PC-3 (cell line): ENCODE data around the gene SEMA3B. TPM values are rescaled to one million over a fixed set of nuclear protein-coding genes. Genes with fewer than 3 reads are reported as not detected.

ENCODE experiments used
- ATAC-seq: fragments of 200-7000 bp; cut with Tn5 transposase; 2 replicates; pipeline ENCODE4 v1.9.1; 2020; ENCODE audit warnings: mild to moderate bottlenecking, moderate library complexity
- BruUV-seq: library from RNA; stranded (reverse); fragments of 400-500 nt; replicated peaks from 2 replicates; lab custom pipeline; 2021; lab: Mats Ljungman, UMichigan
- CTCF ChIA-PET: fragments of 300-600 bp; sonication (Branson Sonifier 250); formaldehyde crosslinking; loops from one replicate; lab custom pipeline; 2022; ENCODE audit warnings: antibody characterized with exemption; lab: Charles Lee
- POLR2A ChIA-PET: fragments of 300-600 bp; sonication (Branson Sonifier 250); formaldehyde crosslinking; loops from one replicate; lab custom pipeline; 2022; ENCODE audit warnings: antibody characterized with exemption; ENCODE audit not compliant: unreplicated experiment; lab: Charles Lee
- DNase-seq: peaks from one replicate; pipeline ENCODE4 v3.0.0-alpha.2; 2015
- H2AFZ ChIP-seq: fragments of 300-600 bp; sonication (generic); 2 replicates; pipeline ENCODE4 v1.6.0; 2016; ENCODE audit warnings: antibody characterized with exemption, low read length
- H3F3A ChIP-seq: fragments of 300-600 bp; sonication (generic); one replicate; pipeline ENCODE4 v1.6.0; 2017; ENCODE audit warnings: antibody characterized with exemption, low read length, control low read depth, mild to moderate bottlenecking; ENCODE audit not compliant: unreplicated experiment
- H3K27ac ChIP-seq: fragments of 300-600 bp; sonication (generic); 2 replicates; pipeline ENCODE4 v1.5.1; 2016; ENCODE audit warnings: mild to moderate bottlenecking, low read length
- H3K27me3 ChIP-seq: fragments of 300-600 bp; sonication (generic); 2 replicates; pipeline ENCODE4 v1.6.1; 2016; ENCODE audit warnings: low read length, mixed read lengths
- H3K36me3 ChIP-seq: fragments of 300-600 bp; sonication (generic); 2 replicates; pipeline ENCODE4 v1.6.1; 2016; ENCODE audit warnings: low read depth, mixed run types, low read length, mixed read lengths
- H3K4me1 ChIP-seq: fragments of 300-600 bp; sonication (generic); 2 replicates; pipeline ENCODE4 v1.5.1; 2016; ENCODE audit warnings: low read length; ENCODE audit not compliant: insufficient read depth
- H3K4me2 ChIP-seq: fragments of 300-600 bp; sonication (generic); 2 replicates; pipeline ENCODE4 v1.6.0; 2016; ENCODE audit warnings: low read length
- H3K4me3 ChIP-seq: fragments of 300-600 bp; sonication (generic); 2 replicates; pipeline ENCODE4 v1.5.1; 2016; ENCODE audit warnings: mild to moderate bottlenecking, low read length, mixed read lengths
- H3K79me2 ChIP-seq: fragments of 300-600 bp; sonication (generic); 2 replicates; pipeline ENCODE4 v1.6.1; 2017; ENCODE audit warnings: low read length, mixed read lengths
- H3K9ac ChIP-seq: fragments of 300-600 bp; sonication (generic); 2 replicates; pipeline ENCODE4 v1.6.0; 2016; ENCODE audit warnings: mild to moderate bottlenecking, low read length
- H3K9me2 ChIP-seq: fragments of 300-600 bp; sonication (generic); replicated peaks from 2 replicates; pipeline ENCODE4 v1.6.1; 2016; ENCODE audit warnings: mixed run types, low read length, mixed read lengths
- H3K9me3 ChIP-seq: fragments of 300-600 bp; sonication (generic); 2 replicates; pipeline ENCODE4 v1.6.1; 2016; ENCODE audit warnings: low read length, mixed read lengths
- H4K20me1 ChIP-seq: fragments of 300-600 bp; sonication (generic); 2 replicates; pipeline ENCODE4 v1.6.1; 2016; ENCODE audit warnings: low read length, mixed read lengths
- CTCF ChIP-seq: fragments of 300-600 bp; sonication (generic); conservative IDR thresholded peaks from 2 replicates; pipeline ENCODE4 v1.5.1; 2017; ENCODE audit warnings: antibody characterized with exemption, low read depth, mild to moderate bottlenecking, low read length
- EZH2 ChIP-seq: fragments of 300-600 bp; sonication (generic); IDR thresholded peaks from one replicate; pipeline ENCODE4 v1.6.1; 2017; ENCODE audit warnings: antibody characterized with exemption, mild to moderate bottlenecking, low read length; ENCODE audit not compliant: unreplicated experiment
- EZH2phosphoT487 ChIP-seq: fragments of 300-600 bp; sonication (generic); IDR thresholded peaks from 2 replicates; pipeline ENCODE4 v1.6.1; 2018; ENCODE audit warnings: mild to moderate bottlenecking, antibody characterized with exemption, low read length, borderline replicate concordance
- intact Hi-C: fragments of 100-400 bp; cut with micrococcal nuclease; formaldehyde crosslinking; loops from 2 replicates; pipeline ENCODE4 v1.9.0; 2023
- total RNA-seq: library from RNA; depleted of rRNA; stranded (reverse); fragments of >200 nt; gene quantifications from 2 replicates; pipeline ENCODE4 v1.2.3, GENCODE V29; 2014

SEMA3B gene
- total RNA-seq, 1 experiment from 2014 or later = 40.1 TPM

DNA sequence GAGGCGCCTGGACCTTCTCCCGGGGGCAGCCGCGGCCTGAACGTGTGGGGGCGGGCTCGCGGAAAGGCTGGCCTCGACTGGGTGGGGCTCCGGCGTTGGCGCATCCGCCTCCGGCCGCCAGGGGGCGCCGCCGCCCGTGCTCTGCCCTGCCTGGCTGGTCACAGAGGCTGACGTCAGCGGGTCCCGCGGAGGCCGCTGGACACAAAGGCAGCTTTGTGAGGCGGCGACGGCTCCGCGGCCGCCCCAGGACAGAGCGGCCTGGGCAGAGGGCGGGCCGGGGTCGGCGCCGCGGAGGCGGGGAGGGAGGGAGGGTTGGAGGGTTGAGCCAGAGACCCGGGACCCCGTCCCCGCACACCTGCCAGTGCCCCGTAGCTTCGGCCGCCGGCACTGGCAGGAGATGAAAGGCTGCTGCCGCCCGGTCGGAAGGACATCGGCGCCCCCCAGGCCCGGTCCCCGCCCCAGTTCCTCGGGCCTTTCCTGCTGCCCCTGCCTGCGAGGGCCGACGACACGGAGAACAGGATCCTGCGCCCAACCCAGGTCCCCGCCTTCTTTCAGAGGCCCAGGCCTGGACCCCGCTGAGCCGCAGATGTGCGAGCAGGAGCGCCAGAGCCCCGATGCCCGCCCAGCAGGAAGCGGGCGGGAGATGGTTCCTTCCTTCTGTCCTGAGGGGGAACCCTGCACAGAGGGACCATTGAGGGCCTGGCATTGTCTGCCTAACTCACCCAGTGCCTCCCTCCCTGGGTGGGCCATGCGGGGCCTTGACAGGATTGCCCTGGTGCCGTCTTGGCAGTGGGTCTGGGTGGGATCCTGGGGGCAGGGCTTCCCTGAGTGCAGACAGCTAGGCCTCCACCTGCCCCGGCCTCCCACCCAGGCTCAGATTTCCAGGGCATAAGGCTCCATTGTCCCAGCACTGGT lies 8.7 kb upstream of the SEMA3B start:
- Histone ChIP-seq H2AFZ (peak overlapping the region; percentile 77), H3K9me3 (no peaks in the 10 kb centered on the region), H3K4me2 (peak overlapping the region; percentile 91), H3K36me3 (peaks cover 15% of the 10 kb centered on the region), H3K9ac (peak overlapping the region; percentile 81), H3K27me3 (no peaks in the 10 kb centered on the region), H3K4me1 (peaks cover 21% of the 10 kb centered on the region), H3F3A (no peaks in the 10 kb centered on the region), H3K79me2 (no peaks in the 10 kb centered on the region), H4K20me1 (no peaks in the 10 kb centered on the region), H3K4me3 (peak overlapping the region; percentile 63), H3K27ac (peak overlapping the region; percentile 58), H3K9me2 (no peaks in the 10 kb centered on the region)
- ChIA-PET POLR2A (interaction anchor here (0.6 kb wide), 1 partner anchor 95 kb away, joined by 3 read pairs; no protein-coding TSS in a partner anchor), CTCF (interaction anchor here (0.5 to 1.1 kb wide), 7 partner anchors 9 to 68 kb away, joined by 3 to 11 read pairs (median 4); partner anchors contain the start of genes GNAI2 and SEMA3B)
- TF ChIP-seq CTCF = peak; percentile 87
- TF ChIP-seq EZH2phosphoT487 = no peak
- TSS peak; percentile 20 for BruUV-seq
- intact Hi-C loops = loop anchor here (1.0 kb wide), 2 partner anchors 8 to 13 kb away; no protein-coding TSS in a partner anchor
- DNase-seq (peak; percentile 94), ATAC-seq (peak; percentile 83)

DNA sequence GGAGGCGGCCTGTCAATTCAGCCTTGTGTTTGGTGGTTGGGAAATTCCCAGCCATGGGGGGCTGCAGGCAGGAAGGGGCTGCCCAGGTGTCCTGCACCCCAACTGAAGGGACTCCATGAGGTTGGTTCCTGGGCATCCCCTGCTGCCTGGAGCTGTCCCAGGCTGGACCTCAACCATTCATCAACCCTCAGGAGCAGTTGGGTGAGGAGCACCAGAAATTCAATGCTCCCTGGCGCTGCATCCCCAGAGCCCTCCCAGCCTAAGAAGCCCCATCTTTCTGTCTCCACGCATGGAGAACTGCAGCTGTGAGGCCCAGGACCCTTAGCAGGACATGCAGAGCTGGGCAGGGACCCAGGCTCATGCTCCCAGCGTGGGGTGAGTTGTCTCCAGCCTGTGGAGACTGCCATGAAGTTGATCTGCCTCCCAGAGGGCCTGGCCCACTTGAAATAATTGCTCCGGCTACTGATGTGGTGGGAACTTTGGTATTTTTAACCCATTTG lies 8.0 kb upstream of the SEMA3B start:
- TF ChIP-seq EZH2 (no peak), EZH2phosphoT487 (no peak), CTCF (no peak)
- 0 out of 2 replicates have a peak overlapping the region, but pooled peaks have one; percentile 58 for H3K27ac ChIP-seq
- ATAC-seq (no peak), DNase-seq (no peak)
- H3K36me3 ChIP-seq = peaks cover 15% of the 10 kb centered on the region
- no peaks in the 10 kb centered on the region for H3K9me2 ChIP-seq
- H2AFZ ChIP-seq = no peak overlapping the region
- H3K4me3 ChIP-seq = peak overlapping the region; percentile 63; the same call in 1 of the 2 replicates
- intact Hi-C loops = loop anchor here (1.0 kb wide), 2 partner anchors 7 to 12 kb away; no protein-coding TSS in a partner anchor
- H3K79me2 ChIP-seq = no peaks in the 10 kb centered on the region
- H3K9me3 ChIP-seq = no peaks in the 10 kb centered on the region
- H4K20me1 ChIP-seq = no peaks in the 10 kb centered on the region
- peaks cover 26% of the 10 kb centered on the region for H3K4me1 ChIP-seq
- peak overlapping the region; percentile 91 for H3K4me2 ChIP-seq
- BruUV-seq = no TSS peak
- H3K27me3 ChIP-seq = no peaks in the 10 kb centered on the region
- POLR2A ChIA-PET = no interaction called here
- peak overlapping the region; percentile 81 for H3K9ac ChIP-seq
- H3F3A ChIP-seq = no peaks in the 10 kb centered on the region
- CTCF ChIA-PET = no interaction called here
